ENCODE measurements around the gene MATN1.

Gene MATN1

DNA sequence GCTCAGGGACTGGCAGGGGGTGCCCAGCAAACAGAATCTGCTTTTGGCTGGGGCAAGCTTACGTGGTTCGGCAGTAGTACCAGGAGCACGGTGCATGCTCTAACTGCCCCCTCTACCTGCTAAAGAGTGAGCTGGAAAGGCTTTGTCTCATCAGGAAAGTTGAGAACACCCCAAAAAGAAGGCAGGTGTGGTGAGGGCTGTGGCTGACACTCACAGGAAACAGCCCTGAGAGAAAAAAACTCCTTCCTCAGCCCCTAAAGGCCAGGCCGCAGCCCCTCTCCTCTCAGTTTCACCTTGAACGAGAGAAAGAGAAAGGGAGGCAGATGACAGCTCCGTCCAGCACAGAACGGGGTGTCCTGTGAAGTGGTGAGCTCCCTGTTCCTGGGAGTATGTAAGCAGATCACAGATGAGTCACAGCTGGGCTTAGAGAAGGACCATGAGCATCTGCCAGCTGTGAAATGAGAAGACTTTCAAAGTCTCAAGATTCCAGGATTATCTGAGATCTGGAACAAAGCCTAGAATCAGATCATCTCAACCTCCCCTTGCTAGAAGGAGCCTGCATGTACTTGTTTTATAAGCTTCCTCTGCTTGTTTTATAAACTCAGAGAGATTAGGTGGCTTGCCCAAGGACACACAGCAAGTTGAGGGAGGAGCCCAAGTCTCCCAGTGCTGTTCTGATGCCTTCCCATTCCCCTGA is 20.8 kb upstream of the MATN1 start:
- DNase-seq = peak in 1 of 2 experiments; percentile 15
- no peak for TF ChIP-seq POLR2A (IDR thresholded peaks at IDR 0.05; ENCODE audit: low read length)
- TF ChIP-seq GATA1 (IDR thresholded peaks at IDR 0.05; ENCODE audit: low read depth, low read length) = no peak

GRCh38 chr1:30743584-30744059 is 20.2 kb upstream of the MATN1 start:
- DNase-seq = no peak

DNA sequence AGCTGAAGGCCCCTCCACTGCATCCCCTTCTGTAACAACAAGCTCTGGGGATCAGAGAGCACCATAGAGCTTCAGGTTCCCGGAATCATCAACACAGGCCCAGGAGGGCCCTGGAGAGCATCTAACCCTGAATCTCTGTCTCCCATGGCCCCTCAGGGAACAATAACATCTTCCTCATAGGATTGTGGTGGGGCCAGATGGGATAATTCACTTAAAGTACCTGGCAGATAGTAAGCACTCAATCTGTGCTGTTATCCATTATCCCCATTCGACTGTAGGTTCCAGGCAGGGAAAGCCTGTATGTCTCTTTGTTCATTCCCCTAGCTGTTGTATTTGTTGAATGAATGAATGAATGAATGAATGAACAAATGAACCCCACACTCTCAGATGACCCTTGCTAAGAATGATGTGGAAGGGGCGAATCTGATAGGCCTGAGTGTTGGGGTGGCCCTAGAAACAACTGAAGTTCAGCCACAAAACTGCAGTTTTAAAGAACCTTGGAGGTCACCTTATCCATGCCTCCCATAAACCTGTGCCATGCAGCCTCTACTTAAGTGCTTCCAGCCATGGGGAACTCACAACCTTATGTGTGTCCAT is 19.7 kb upstream of the MATN1 start:
- TF ChIP-seq GATA1 (IDR thresholded peaks at IDR 0.05; ENCODE audit: low read depth, low read length) = no peak
- no peak for TF ChIP-seq POLR2A (IDR thresholded peaks at IDR 0.05; ENCODE audit: low read length)
- DNase-seq = no peak

More at GRCh38 chr1:30743584-30744059, 20.2 kb upstream of the MATN1 start:
- TF ChIP-seq POLR2A (IDR thresholded peaks at IDR 0.05; ENCODE audit: low read length) = no peak
- no peak for TF ChIP-seq GATA1 (IDR thresholded peaks at IDR 0.05; ENCODE audit: low read depth, low read length)

- DNase-seq = no peak
- TF ChIP-seq POLR2A (IDR thresholded peaks at IDR 0.05; ENCODE audit: low read length) = no peak
- TF ChIP-seq GATA1 (IDR thresholded peaks at IDR 0.05; ENCODE audit: low read depth, low read length) = no peak
These were observed 19.0 kb upstream of the MATN1 start for GRCh38 chr1:30742300-30742962.

- DNase-seq = no peak
- TF ChIP-seq GATA1 (IDR thresholded peaks at IDR 0.05; ENCODE audit: low read depth, low read length) (no peak), POLR2A (IDR thresholded peaks at IDR 0.05; ENCODE audit: low read length) (no peak)
These were observed 18.0 kb upstream of the MATN1 start for GRCh38 chr1:30741239-30741894.

- DNase-seq = no peak
- no peak for TF ChIP-seq GATA1 (IDR thresholded peaks at IDR 0.05; ENCODE audit: low read depth, low read length)
- TF ChIP-seq POLR2A (IDR thresholded peaks at IDR 0.05; ENCODE audit: low read length) = no peak
These were observed 17.2 kb upstream of the MATN1 start for GRCh38 chr1:30740251-30741238.

GRCh38 chr1:30739601-30740000 is 16.2 kb upstream of the MATN1 start:
- no peak for DNase-seq
- TF ChIP-seq POLR2A (IDR thresholded peaks at IDR 0.05; ENCODE audit: low read length) (no peak), GATA1 (IDR thresholded peaks at IDR 0.05; ENCODE audit: low read depth, low read length) (no peak)

GRCh38 chr1:30738715-30739559 is 15.6 kb upstream of the MATN1 start:
- no peak for DNase-seq
- TF ChIP-seq GATA1 (IDR thresholded peaks at IDR 0.05; ENCODE audit: low read depth, low read length) (no peak), POLR2A (IDR thresholded peaks at IDR 0.05; ENCODE audit: low read length) (no peak)

DNA sequence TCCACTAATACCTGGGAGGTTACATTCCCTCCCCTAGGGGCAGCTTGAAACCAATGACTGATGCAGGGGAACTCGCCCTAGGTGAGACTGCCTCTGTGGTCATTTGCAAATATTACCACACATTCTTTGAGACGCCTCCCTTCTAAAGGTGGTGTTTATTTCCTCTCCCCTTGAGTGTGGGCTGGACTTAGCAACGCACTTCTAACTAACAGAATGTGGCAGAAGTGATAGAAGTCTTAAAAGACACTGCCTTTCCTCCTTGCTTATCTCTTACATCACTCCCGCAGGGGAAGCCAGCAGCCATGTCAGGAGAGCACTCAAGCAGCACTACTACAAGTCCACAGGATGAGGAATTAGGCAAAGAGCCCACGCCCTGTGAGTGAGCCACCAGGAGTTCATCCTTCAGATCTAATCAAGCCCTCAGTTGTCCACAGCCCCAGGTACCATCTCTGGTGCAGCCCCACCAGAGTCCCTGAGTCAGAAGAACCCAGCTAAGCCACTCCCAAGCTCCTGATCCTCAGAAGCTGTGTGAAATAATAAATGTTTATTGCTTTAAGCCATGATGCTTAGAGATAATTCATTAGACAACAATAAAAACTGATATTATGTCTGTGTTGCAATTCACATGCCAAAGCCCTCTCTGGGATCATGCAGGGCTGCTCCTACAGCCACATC is 14.8 kb upstream of the MATN1 start:
- TF ChIP-seq GATA1 (IDR thresholded peaks at IDR 0.05; ENCODE audit: low read depth, low read length) (no peak), POLR2A (IDR thresholded peaks at IDR 0.05; ENCODE audit: low read length) (no peak)
- DNase-seq = peak in 1 of 2 experiments; percentile 31

GRCh38 chr1:30737357-30738039 is 14.1 kb upstream of the MATN1 start:
- DNase-seq = no peak
- TF ChIP-seq GATA1 (IDR thresholded peaks at IDR 0.05; ENCODE audit: low read depth, low read length) (no peak), POLR2A (IDR thresholded peaks at IDR 0.05; ENCODE audit: low read length) (no peak)
